ENCODE results near the gene SETSIP. TPM values are rescaled to one million over a fixed set of nuclear protein-coding genes. Genes with fewer than 3 reads are reported as not detected.

The SETSIP gene
- total RNA-seq, 3 donors from 2014 or later (not counting 1 experiment from before 2014, with no cell fraction given): not detected

- TF ChIP-seq, protein P1, sequence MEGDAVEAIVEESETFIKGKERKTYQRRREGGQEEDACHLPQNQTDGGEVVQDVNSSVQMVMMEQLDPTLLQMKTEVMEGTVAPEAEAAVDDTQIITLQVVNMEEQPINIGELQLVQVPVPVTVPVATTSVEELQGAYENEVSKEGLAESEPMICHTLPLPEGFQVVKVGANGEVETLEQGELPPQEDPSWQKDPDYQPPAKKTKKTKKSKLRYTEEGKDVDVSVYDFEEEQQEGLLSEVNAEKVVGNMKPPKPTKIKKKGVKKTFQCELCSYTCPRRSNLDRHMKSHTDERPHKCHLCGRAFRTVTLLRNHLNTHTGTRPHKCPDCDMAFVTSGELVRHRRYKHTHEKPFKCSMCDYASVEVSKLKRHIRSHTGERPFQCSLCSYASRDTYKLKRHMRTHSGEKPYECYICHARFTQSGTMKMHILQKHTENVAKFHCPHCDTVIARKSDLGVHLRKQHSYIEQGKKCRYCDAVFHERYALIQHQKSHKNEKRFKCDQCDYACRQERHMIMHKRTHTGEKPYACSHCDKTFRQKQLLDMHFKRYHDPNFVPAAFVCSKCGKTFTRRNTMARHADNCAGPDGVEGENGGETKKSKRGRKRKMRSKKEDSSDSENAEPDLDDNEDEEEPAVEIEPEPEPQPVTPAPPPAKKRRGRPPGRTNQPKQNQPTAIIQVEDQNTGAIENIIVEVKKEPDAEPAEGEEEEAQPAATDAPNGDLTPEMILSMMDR (IDR thresholded peaks at IDR 0.05): no peak
Measured at GRCh38 chr1:92038695-92039346, 36.4 kb downstream of the SETSIP start.

GRCh38 chr1:92037400-92037799, 37.8 kb downstream of the SETSIP start:
- intact Hi-C loops (cut with micrococcal nuclease): no loop called here
- Histone ChIP-seq H3K27me3 (ENCODE audit: control insufficient read depth, insufficient read depth, low read length) (no peaks in the 10 kb centered on the region), H3K4me3 (ENCODE audit: low read length) (no peak overlapping the region), H3K4me1 (ENCODE audit: control insufficient read depth, insufficient read depth, low read length) (no peaks in the 10 kb centered on the region), H3K36me3 (ENCODE audit: control insufficient read depth, insufficient read depth, low read length) (no peaks in the 10 kb centered on the region), H3K27ac (ENCODE audit: low read length) (no peak overlapping the region), H3K9me3 (ENCODE audit: control insufficient read depth, insufficient read depth, low read length) (no peaks in the 10 kb centered on the region)
- H3K4me1 Mint-ChIP-seq: peaks cover 0 to 4% of the 10 kb centered on the region in 2 donors
- no peak overlapping the region for H3K4me3 Mint-ChIP-seq
- DNase-seq (no peak), ATAC-seq (no peak)
- 90% methylated on average over 6 of the region's 6 CpGs for WGBS (ENCODE audit: insufficient coverage)
- H3K36me3 Mint-ChIP-seq: no peaks in the 10 kb centered on the region
- no peak overlapping the region for H3K27ac Mint-ChIP-seq
- no peaks in the 10 kb centered on the region for H3K9me3 Mint-ChIP-seq
- no peaks in the 10 kb centered on the region for H3K27me3 Mint-ChIP-seq (ENCODE audit: low read depth in 2 of 2)
- TF ChIP-seq, protein P1 (IDR thresholded peaks at IDR 0.05): no peak

More at GRCh38 chr1:92038695-92039346, 36.4 kb downstream of the SETSIP start:
- no peak overlapping the region for H3K4me3 ChIP-seq (ENCODE audit: low read length)
- no peaks in the 10 kb centered on the region for H3K27me3 ChIP-seq (ENCODE audit: control insufficient read depth, insufficient read depth, low read length)
- Mint-ChIP-seq H3K27ac (no peak overlapping the region), H3K9me3 (no peaks in the 10 kb centered on the region), H3K36me3 (no peaks in the 10 kb centered on the region), H3K4me3 (no peak overlapping the region), H3K4me1 (peaks cover 0 to 4% of the 10 kb centered on the region in 2 donors), H3K27me3 (ENCODE audit: low read depth in 2 of 2) (no peaks in the 10 kb centered on the region)
- DNase-seq: no peak
- intact Hi-C loops (cut with micrococcal nuclease): no loop called here
- no peak overlapping the region for H3K27ac ChIP-seq (ENCODE audit: low read length)
- ATAC-seq: no peak
- no peaks in the 10 kb centered on the region for H3K4me1 ChIP-seq (ENCODE audit: control insufficient read depth, insufficient read depth, low read length)
- WGBS (ENCODE audit: insufficient coverage): 86% methylated on average over 2 of the region's 2 CpGs
- no peaks in the 10 kb centered on the region for H3K9me3 ChIP-seq (ENCODE audit: control insufficient read depth, insufficient read depth, low read length)
- no peaks in the 10 kb centered on the region for H3K36me3 ChIP-seq (ENCODE audit: control insufficient read depth, insufficient read depth, low read length)

- no peaks in the 10 kb centered on the region for H3K36me3 Mint-ChIP-seq
- H3K4me3 Mint-ChIP-seq: peak overlapping the region; percentile 82
- no peaks in the 10 kb centered on the region for H3K9me3 ChIP-seq (ENCODE audit: control insufficient read depth, insufficient read depth, low read length)
- WGBS (ENCODE audit: insufficient coverage): 86% methylated on average over 5 of the region's 6 CpGs
- peaks cover 13% of the 10 kb centered on the region for H3K27me3 ChIP-seq (ENCODE audit: control insufficient read depth, insufficient read depth, low read length)
- DNase-seq (no peak), ATAC-seq (no peak)
- intact Hi-C loops (cut with micrococcal nuclease): no loop called here
- TF ChIP-seq, protein P1 (IDR thresholded peaks at IDR 0.05): no peak
- H3K27ac ChIP-seq (ENCODE audit: low read length): no peak overlapping the region
- H3K36me3 ChIP-seq (ENCODE audit: control insufficient read depth, insufficient read depth, low read length): no peaks in the 10 kb centered on the region
- no peaks in the 10 kb centered on the region for H3K9me3 Mint-ChIP-seq
- peaks cover 11% of the 10 kb centered on the region for H3K4me1 ChIP-seq (ENCODE audit: control insufficient read depth, insufficient read depth, low read length)
- peaks cover 15 to 28% of the 10 kb centered on the region in 2 donors for H3K4me1 Mint-ChIP-seq
- H3K4me3 ChIP-seq (ENCODE audit: low read length): no peak overlapping the region
- H3K27ac Mint-ChIP-seq: peak overlapping the region; percentile 1 to 15
- H3K27me3 Mint-ChIP-seq (ENCODE audit: low read depth in 2 of 2): peaks cover 4 to 14% of the 10 kb centered on the region in 2 donors
Measured at GRCh38 chr1:92031281-92032110, 43.7 kb downstream of the SETSIP start.
